Fibroblast of skin of scalp (primary cell): ENCODE data around the gene TPRN.

Source experiments
- DNase-seq: peaks from one replicate; pipeline ENCODE4 v3.0.0-alpha.2; 2013

Gene TPRN

DNA sequence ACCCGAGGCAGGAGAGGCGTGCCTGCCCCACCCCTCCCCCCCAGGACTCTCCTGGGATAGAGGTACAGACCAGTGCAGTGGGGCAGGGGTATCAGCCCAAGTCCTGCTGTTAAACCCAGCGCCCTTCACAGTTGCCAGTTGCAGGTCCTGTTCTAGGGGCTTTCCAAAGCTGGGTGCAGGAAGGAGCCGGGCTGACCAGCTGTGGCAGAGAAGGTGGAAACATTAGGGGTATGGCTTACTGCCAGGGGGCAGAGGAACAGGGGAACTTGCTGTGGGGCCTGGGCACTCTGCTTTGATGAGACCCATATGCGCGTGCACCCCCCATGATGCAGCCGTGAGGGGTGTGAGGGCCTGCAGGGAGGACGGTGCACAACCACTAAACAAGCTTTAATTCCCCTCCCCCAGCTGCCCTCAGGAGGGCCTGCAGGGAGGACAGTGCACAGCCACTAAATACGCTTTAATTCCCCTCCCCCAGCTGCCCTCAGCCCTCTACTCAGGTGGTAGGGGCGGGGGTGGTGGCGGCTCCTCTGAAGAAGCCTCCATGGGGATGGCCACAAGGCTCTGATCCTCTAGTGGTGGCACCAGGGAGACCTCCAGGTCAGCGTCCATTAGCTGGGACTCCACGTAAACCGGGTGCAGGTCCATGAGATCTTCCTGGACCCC is 29.9 kb downstream of the TPRN start:
- DNase-seq: no peak

DNA sequence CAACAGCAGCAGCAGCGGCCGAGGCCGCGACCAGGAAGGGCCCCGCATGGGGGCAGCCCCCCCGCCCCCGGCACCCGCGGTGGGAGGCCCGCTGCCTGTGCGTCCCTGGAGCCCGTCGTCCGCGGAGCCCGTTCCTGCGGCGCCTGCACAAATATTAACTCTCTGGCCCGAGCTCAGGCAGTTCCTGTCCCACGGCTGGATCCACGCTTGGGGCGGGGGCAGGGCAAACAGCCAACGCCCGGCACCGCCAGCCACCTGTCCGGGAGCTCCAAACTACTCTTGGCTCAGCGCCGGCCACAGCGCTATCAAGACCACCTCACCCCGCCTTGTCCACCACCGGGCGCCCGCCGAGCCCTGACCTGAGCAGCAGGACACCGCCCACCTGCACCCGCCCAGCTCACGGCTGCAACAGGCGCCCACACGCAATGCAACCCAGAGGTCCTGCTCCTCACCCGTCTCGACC is 30.6 kb downstream of the TPRN start, which contains the start of gene LRRC26:
Gene LRRC26 (minus strand): TSS at position 156 of the 463 bp plus-strand sequence. CDS start 108 bp downstream, at position 48.
- DNase-seq: no peak

DNA sequence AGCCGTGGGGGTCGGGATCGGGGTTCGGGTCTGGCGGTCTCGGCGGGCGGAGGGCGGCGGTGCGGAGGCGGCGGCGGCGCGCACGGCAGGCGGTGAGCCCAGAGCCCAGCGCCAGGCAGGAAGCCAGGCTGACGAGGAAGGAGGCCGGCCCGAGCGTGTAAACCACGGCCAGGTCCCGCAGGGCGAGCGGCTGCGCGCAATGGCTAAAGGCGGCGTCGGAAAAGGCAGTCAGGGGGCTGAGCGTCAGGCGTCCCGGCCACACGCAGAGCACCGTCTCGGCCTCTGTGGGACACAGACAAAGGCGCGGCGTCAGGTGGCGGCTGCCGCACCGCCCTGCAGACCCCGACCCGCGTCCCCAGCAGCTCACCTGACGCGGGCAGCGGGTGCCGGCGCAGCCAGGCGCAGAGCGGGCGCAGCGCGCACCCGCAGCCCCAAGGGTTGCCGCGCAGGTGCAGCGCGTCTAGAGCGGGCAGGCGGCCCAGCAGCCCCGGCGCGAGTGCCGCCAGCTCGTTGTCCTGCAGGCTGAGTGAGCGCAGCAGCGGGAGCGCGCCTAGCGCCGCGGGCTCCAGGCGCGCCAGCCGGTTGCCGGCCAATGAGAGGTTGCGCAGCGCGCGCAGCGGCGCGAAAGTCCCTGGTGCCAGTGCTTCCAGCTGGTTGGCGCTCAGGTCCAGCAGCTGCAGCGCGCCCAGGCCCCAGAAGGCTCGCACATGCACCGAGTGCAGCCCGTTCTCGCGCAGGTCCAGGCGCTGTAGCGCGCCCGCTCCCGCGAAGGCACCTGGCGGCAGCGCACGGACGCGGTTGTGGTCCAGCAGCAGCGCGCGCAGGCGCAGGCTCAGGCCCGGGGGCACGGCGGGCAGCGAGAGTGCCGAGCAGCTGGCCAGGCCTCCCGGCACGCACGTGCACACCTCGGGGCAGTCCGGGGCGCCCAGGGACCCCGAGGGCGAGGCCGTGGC is 31.4 kb downstream of the TPRN start:
- DNase-seq: no peak

- DNase-seq: no peak
These were observed 32.0 kb downstream of the TPRN start for GRCh38 chr9:137168573-137168903.

- DNase-seq: no peak
These were observed 32.6 kb downstream of the TPRN start for GRCh38 chr9:137167747-137168572.

- no peak for DNase-seq
These were observed 33.2 kb downstream of the TPRN start for GRCh38 chr9:137167277-137167746.

DNA sequence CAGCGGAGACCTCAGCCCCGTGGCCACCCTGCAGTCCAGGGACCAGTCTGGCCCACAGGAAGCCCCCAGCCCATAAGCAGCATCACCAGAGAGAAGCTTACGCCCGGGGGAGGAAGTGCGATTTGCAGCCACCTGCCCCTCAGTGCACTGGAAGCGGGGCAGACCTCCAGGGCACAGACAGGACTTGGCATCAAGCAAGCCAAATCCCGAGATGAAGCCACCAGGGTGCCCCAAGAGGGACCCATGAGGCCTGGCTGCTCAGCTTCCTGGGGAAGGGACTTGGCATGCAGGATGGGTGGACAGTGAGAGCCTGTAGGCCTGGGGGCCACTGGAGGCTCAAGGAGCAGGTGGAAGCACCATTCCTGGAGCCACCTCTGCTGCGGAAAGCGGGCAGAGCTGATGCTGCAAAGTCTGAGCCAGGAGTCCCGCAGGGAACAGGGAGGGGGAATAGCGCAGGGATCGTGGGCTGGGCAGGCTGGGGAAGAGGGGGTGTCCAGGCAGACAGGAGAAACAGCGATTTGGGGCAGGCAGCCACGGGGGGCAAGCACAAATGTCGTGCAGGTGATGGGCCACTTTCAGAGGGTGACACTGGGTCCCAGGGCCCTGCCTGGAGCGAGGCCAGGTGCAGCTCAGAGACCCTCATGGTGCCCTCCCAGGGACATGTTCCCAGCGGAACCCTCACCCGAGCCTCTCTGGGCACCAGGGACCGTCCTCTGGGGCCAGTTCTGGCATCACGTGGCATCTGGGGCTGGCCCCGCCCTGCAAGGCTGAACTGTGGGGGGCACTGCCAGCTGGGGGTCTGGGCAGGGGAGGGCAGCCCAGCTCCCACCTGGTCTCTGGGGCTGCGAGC is 33.9 kb downstream of the TPRN start:
- no peak for DNase-seq

DNA sequence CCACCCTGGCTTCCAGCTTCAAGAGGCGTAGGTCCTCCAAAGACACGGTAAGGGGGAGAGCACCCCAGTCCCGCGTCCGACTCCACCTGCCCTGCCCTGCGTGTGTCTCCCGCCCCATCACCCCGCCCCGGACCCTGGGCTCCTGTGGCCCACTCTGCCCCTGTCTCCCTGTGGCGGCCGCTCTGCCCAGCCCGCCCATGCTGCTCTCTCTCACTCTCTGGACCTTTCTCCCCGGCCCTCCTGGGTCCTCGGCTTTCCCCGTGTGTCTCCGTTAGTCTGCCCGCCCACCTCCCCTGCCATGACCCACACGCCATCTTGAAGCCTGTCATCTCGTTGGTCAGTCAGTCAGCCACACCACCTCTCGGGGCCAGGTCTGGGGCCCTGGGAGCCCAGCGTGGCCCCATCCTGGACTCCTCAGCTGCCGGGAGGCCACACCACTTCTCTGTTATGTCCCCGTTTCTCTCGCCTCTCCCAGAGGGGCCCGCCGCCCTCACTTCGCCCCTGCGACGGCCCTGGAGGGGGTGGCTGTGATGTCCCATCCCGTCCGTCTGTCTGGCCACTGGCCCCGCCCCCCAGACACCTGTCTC is 35.2 kb downstream of the TPRN start:
- no peak for DNase-seq

GRCh38 chr9:137164370-137165249 is 35.9 kb downstream of the TPRN start:
- no peak for DNase-seq

DNA sequence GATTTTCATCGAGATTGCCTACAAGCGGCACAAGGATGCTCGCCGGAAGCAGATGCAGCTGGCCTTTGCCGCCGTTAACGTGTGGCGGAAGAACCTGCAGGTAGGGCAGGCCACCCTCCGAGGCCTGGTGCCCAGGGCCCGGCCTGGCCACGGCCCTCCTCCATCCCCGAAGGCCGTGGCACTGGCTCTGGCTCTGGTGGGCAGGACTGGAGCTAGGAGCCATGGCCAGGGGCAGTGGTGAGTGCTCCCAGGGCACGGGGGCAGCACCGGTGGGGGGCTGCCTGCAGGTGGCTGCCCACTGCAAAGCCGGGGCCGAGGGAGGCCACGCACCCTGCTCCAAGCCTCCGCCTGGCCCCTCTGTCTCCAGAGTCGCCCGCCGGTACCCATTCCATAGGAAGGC is 36.7 kb downstream of the TPRN start:
- DNase-seq: no peak

DNA sequence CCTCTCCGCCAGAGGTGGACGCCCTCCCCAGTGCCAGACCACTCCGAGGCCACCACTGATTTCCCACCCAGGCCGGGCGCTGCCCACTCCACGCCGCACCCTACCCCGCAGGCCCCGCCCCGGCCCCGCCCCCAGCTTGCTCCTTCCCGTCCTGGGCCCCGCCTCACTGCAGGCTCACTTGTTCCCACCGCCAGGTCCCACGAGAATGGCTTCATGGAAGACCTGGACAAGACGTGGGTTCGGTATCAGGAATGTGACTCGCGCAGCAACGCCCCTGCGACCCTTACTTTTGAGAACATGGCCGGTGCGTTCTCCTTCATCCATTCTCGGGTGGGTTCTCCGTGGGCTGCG is 37.2 kb downstream of the TPRN start:
- DNase-seq: no peak

- DNase-seq: no peak
These were observed 37.8 kb downstream of the TPRN start for GRCh38 chr9:137162505-137163364.

DNA sequence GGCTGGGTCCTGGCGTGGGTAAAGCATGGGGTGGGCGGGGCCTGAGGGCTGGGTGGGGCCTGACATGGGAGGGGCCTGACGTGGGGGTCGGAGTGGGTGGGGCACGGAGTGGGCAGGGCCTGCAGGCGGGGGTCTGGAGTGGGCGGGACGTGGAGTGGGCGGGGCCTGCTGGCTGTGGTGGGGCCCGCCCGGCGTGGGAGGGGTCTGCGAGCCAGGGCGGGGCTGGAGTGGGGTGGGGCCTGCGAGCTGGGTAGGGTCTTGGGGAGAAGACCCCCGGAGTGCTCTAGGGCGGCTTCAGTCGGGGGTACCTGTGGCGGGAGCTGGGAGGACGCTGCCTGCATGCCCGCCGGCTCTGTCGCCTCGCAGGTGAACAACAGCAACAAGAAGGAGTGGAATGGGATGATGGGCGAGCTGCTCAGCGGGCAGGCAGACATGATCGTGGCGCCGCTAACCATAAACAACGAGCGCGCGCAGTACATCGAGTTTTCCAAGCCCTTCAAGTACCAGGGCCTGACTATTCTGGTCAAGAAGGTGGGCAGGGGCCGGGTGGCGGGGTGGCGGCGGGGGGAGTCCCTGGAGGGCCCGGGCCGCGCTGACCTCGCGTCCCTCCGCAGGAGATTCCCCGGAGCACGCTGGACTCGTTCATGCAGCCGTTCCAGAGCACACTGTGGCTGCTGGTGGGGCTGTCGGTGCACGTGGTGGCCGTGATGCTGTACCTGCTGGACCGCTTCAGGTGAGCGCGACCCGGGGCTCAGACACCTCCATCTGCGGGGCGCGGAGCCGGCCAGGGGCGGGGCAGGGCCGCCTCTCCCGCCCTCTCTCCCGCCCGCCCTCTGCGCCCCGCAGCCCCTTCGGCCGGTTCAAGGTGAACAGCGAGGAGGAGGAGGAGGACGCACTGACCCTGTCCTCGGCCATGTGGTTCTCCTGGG is 38.7 kb downstream of the TPRN start:
- no peak for DNase-seq

GRCh38 chr9:137160716-137161557 is 39.6 kb downstream of the TPRN start:
- DNase-seq: no peak

- DNase-seq: no peak
These were observed 40.5 kb downstream of the TPRN start for GRCh38 chr9:137160054-137160425.

DNA sequence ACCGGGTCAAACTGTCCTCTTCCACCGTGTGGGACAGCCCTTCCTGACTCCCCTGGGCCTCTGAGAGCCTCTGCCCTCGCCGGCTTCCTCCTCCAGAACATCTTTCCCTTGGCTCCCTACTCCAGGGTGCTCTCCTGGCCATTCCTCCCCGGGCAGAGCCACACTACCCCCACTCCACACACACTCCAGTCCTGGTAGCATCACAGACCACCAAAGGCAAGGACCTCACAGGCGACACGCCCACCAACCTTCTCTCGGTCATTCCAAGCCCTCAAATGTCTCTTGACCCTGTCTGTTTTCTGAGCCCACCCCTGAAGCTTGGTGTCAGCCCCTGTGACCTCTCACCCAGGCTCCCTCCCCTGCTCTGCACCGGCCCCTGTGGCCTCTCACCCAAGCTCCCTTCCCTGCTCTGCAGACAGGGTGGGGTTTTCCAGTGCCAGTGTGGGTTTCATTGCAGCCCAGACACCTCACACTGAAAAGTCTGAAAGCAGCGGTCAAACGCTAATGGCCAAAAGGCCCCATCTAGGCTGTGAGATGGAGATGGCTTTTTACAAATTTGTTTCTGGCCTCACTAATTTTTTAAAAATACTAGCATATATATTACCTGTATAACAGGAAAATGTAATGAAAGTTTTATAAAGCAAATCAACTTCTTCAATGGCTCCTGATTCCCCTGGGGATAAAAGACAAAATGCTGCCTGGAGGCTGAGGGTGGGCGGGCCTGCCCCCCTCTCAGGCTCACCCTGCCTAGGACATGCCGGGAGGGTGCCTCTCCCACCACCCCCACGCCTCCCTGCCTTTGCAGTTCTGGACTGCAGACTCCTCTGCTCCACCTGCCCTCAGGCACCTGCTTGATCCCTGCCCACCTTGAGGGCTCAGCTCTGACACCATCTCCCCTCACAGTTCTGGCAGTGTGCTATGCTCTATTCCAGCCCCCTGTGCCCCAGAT is 41.2 kb downstream of the TPRN start:
- DNase-seq: no peak
